ENCODE results near the gene OGA. TPM values are rescaled to one million over a fixed set of nuclear protein-coding genes. Genes with fewer than 3 reads are reported as not detected.
A peak's percentile ranks its signal among the peaks of the same experiment; 100 is the strongest.

OGA gene
- total RNA-seq, 1 experiment from 2014 or later: 96.1 TPM

DNA sequence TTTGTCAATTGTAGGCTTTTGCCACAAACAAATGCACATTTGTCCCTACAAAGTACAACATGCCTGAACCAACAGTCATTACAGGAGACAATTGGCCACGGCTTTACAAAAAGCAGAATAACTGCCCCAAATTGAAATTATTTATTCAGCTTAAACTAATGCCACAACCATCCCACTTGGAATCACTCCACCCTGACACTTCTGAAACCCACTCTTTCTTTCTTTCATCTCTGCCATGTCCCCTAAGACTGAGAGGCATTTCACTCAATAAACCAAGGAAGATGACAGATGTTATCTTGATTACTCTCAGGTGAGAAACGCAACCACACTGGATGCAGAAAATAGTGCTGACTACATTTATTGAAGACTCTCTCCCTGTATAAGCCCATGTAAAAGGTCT lies 32.4 kb downstream of the OGA start:
- CTCF ChIA-PET: interaction anchor here (1.0 kb wide), 1 partner anchor 20 kb away, joined by 3 read pairs; no protein-coding TSS in a partner anchor
- Mint-ChIP-seq H3K27me3 (ENCODE audit: insufficient read depth, unreplicated experiment) (no peaks in the 10 kb centered on the region), H3K4me3 (ENCODE audit: unreplicated experiment) (no peak overlapping the region), H3K36me3 (ENCODE audit: insufficient read depth, unreplicated experiment) (peaks cover 82% of the 10 kb centered on the region), H3K4me1 (ENCODE audit: insufficient read depth, unreplicated experiment) (peaks cover 25% of the 10 kb centered on the region), H3K27ac (ENCODE audit: low read depth, unreplicated experiment) (no peak overlapping the region), H3K9me3 (ENCODE audit: unreplicated experiment) (no peaks in the 10 kb centered on the region)
- TSS peak; percentile 24 for BruUV-seq (replicated peaks)
- POLR2A ChIA-PET: interaction anchor here (6.2 kb wide), 1 partner anchor 11 kb away, joined by 58 read pairs; no protein-coding TSS in a partner anchor
- intact Hi-C loops (cut with micrococcal nuclease): no loop called here
- no peak for DNase-seq (ENCODE audit: unreplicated experiment)
- TF ChIP-seq, protein P1, sequence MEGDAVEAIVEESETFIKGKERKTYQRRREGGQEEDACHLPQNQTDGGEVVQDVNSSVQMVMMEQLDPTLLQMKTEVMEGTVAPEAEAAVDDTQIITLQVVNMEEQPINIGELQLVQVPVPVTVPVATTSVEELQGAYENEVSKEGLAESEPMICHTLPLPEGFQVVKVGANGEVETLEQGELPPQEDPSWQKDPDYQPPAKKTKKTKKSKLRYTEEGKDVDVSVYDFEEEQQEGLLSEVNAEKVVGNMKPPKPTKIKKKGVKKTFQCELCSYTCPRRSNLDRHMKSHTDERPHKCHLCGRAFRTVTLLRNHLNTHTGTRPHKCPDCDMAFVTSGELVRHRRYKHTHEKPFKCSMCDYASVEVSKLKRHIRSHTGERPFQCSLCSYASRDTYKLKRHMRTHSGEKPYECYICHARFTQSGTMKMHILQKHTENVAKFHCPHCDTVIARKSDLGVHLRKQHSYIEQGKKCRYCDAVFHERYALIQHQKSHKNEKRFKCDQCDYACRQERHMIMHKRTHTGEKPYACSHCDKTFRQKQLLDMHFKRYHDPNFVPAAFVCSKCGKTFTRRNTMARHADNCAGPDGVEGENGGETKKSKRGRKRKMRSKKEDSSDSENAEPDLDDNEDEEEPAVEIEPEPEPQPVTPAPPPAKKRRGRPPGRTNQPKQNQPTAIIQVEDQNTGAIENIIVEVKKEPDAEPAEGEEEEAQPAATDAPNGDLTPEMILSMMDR (IDR thresholded peaks at IDR 0.05; ENCODE audit: unreplicated experiment): no peak

DNA sequence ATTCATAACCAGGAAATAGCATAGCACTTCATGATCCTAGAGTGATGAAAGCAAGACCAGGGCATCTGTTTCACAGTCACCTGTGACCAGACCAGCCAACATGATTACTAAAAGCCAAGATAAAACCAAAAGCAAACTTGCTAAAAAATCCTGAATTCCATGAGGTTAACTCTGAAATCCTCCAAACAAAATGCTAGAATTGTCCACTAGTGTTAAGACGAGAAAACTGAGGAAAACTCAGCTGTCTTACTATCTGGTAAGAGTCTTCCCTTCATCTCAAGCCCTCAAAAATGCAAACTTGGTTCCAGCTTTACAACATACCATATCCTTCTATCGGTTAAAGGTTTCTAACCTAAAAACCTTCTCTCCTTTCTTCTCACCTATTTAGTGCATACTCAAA lies 33.7 kb downstream of the OGA start:
- Mint-ChIP-seq H3K4me1 (ENCODE audit: insufficient read depth, unreplicated experiment) (peaks cover 25% of the 10 kb centered on the region), H3K4me3 (ENCODE audit: unreplicated experiment) (no peak overlapping the region), H3K9me3 (ENCODE audit: unreplicated experiment) (no peaks in the 10 kb centered on the region), H3K36me3 (ENCODE audit: insufficient read depth, unreplicated experiment) (peaks cover 69% of the 10 kb centered on the region), H3K27ac (ENCODE audit: low read depth, unreplicated experiment) (no peak overlapping the region), H3K27me3 (ENCODE audit: insufficient read depth, unreplicated experiment) (no peaks in the 10 kb centered on the region)
- TF ChIP-seq, protein P1 (IDR thresholded peaks at IDR 0.05; ENCODE audit: unreplicated experiment): no peak
- DNase-seq (ENCODE audit: unreplicated experiment): no peak
- ChIA-PET CTCF (interaction anchor here (0.6 to 5.5 kb wide), 6 partner anchors 9 to 637 kb away, joined by 3 to 31 read pairs (median 4); no protein-coding TSS in a partner anchor), POLR2A (interaction anchor here (0.7 to 6.2 kb wide), 6 partner anchors 12 to 1420 kb away, joined by 3 to 58 read pairs (median 4); partner anchors contain the start of gene OGA)
- BruUV-seq (replicated peaks): no TSS peak
- intact Hi-C loops (cut with micrococcal nuclease): loop anchor here (5.0 kb wide), 1 partner anchor 622 kb away; no protein-coding TSS in a partner anchor

DNA sequence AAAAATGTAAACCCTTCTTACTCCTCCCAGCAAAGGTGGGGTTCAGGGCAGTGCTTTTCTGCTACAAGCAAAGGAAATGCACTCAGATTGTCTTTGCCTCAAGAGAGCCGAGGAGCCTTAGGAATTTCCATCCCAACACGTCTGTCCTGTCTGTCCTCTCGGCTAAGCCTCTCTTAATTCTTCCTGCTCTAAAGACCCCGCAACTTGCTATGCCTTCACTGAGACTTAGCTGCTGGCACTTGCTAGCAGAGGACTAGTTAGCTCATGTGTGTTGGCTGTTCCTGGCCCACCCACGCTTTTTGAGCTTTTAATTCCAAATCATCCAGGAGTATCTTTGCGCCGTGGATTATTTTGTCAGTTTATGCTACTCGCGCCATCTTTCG lies 34.5 kb downstream of the OGA start:
- Mint-ChIP-seq H3K4me3 (ENCODE audit: unreplicated experiment) (peak overlapping the region; percentile 100), H3K27ac (ENCODE audit: low read depth, unreplicated experiment) (peak overlapping the region; percentile 98), H3K4me1 (ENCODE audit: insufficient read depth, unreplicated experiment) (peaks cover 27% of the 10 kb centered on the region), H3K9me3 (ENCODE audit: unreplicated experiment) (no peaks in the 10 kb centered on the region), H3K36me3 (ENCODE audit: insufficient read depth, unreplicated experiment) (peaks cover 66% of the 10 kb centered on the region), H3K27me3 (ENCODE audit: insufficient read depth, unreplicated experiment) (no peaks in the 10 kb centered on the region)
- BruUV-seq (replicated peaks): no TSS peak
- DNase-seq (ENCODE audit: unreplicated experiment): no peak
- ChIA-PET CTCF (interaction anchor here (0.6 to 5.5 kb wide), 8 partner anchors 12 to 636 kb away, joined by 3 to 31 read pairs (median 4); no protein-coding TSS in a partner anchor), POLR2A (interaction anchor here (0.7 to 6.2 kb wide), 14 partner anchors 8 to 836 kb away, joined by 3 to 58 read pairs (median 3); partner anchors contain the start of genes HPS6 and OGA)
- intact Hi-C loops (cut with micrococcal nuclease): loop anchor here (5.0 kb wide), 1 partner anchor 621 kb away; no protein-coding TSS in a partner anchor
- TF ChIP-seq, protein P1 (IDR thresholded peaks at IDR 0.05; ENCODE audit: unreplicated experiment): no peak

DNA sequence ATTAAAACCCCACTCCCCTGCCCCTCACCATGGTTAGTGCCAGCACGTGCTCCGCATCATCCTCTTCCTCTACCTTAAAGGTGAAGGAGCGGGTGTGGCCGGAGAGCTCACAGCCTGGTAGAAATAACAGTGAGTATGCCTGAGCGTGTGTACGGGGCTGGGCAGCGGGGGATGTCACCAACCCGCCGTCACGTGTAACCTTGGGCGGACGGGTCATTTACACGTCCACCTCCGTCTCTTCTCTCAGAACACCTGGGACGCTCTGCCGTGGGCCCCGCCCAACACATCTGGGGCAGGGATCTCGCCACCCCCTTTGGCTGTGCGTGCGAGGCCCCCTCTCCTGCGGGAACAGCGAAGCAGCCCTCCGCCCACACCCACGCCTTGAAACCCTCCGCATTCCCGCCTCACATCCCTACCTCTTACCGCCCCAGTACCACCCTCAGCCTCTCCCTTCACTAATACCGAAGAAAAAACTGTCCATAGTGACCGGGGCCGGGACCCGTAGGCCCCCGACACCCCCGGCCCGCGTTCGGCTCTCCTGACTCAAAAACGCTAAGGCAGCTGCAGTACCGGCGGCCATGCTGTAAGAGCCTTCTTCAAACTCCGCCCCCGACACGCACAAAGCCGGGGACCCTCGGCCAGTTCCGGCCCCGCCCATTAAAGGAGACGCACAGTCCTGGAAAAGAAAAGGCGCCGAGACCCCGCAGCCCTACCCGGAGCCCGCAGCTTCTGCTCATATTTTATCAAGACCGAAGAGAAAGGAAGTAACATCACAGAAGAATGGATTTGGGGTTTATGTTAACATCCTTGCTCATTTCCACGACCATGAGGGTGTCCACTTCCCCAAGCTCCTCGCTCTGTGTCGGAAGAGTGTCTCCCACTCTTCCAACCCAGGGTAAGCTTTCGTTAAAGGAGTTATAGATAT lies 35.2 kb downstream of the OGA start, which contains the start of gene NPM3:
Gene NPM3 (minus strand): TSS at position 636 of the 925 bp plus-strand sequence. CDS start 56 bp downstream, at position 580.
- TF ChIP-seq, protein P1 (IDR thresholded peaks at IDR 0.05; ENCODE audit: unreplicated experiment): no peak
- no peaks in the 10 kb centered on the region for H3K9me3 Mint-ChIP-seq (ENCODE audit: unreplicated experiment)
- peak; percentile 83 for DNase-seq (ENCODE audit: unreplicated experiment)
- H3K27me3 Mint-ChIP-seq (ENCODE audit: insufficient read depth, unreplicated experiment): no peaks in the 10 kb centered on the region
- peaks cover 28% of the 10 kb centered on the region for H3K4me1 Mint-ChIP-seq (ENCODE audit: insufficient read depth, unreplicated experiment)
- intact Hi-C loops (cut with micrococcal nuclease): loop anchor here (5.0 kb wide), 1 partner anchor 621 kb away; no protein-coding TSS in a partner anchor
- peak within 1 kb of the TSS; percentile 98 for H3K27ac Mint-ChIP-seq (ENCODE audit: low read depth, unreplicated experiment)
- H3K36me3 Mint-ChIP-seq (ENCODE audit: insufficient read depth, unreplicated experiment): peaks cover 65% of the 10 kb centered on the region
- CTCF ChIA-PET: interaction anchor here (0.6 to 5.5 kb wide), 12 partner anchors 12 to 635 kb away, joined by 3 to 47 read pairs (median 7); no protein-coding TSS in a partner anchor
- H3K4me3 Mint-ChIP-seq (ENCODE audit: unreplicated experiment): peak within 1 kb of the TSS; percentile 100
- BruUV-seq (replicated peaks): TSS peak; percentile 27
- POLR2A ChIA-PET: interaction anchor here (0.6 to 6.2 kb wide), 16 partner anchors 9 to 835 kb away, joined by 3 to 58 read pairs (median 3); partner anchors contain the start of genes HPS6 and OGA

Data from MCF 10A (cell line).